GM18502 (cell line): ENCODE measurements around the gene DNAL4.
"Not testable (repeated sequence)": the region's sequence is repeated elsewhere in the genome, so short reads cannot be mapped to it uniquely, and the experiment has no call there.

Experiments used
- ATAC-seq: cut with Tn5 transposase; IDR thresholded peaks from one replicate; pipeline ENCODE4 v1.9.1; 2021; ENCODE audit warnings: mild to moderate bottlenecking; ENCODE audit not compliant: unreplicated experiment, poor library complexity

DNAL4 gene

GRCh38 chr22:38828191-38828590, 34.2 kb upstream of the DNAL4 start:
- no peak for ATAC-seq

DNA sequence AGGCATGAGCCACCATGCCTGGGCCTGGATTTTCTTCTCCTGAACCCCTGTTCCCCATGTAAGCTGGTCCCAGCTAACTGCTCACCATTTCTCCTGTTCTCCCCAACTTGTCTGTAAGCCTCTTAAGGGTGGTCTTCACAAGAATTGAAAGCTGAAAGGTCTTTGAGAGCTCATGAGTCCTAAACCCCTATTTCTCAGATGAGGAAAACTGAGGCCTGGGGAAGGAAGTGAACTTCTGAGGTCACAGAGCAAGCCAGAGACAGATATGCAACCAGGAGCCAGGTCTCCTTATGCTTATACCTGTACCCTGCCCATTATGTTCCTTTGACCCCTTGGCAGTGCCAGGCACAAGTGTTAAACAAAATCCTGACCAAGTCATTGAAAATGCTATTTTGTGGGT, 33.6 kb upstream of the DNAL4 start:
- no peak for ATAC-seq

DNA sequence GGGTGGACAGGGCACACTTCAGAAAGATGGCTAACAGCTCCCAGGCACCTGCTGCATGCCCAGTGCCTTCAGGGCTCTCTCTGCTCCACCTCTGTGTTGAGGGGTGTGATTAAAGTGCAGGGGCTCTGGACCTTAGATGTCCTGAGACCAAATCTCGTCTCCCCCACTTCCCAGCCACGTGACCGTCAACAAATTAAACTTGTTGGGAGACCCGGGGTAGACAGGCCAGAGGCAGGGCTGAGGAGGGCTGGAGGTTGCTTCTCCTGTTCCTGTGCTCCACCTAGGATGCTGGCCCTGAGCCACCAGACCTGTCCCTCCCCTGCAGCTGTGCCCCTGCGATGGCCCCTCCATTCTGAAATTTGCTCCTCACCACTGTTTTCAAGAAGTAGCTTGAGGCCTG, 32.9 kb upstream of the DNAL4 start:
- no peak for ATAC-seq

GRCh38 chr22:38826386-38826785, 32.4 kb upstream of the DNAL4 start:
- ATAC-seq: no peak

GRCh38 chr22:38824585-38824984, 30.6 kb upstream of the DNAL4 start:
- no peak for ATAC-seq

GRCh38 chr22:38823637-38824036, 29.7 kb upstream of the DNAL4 start:
- no peak for ATAC-seq

DNA sequence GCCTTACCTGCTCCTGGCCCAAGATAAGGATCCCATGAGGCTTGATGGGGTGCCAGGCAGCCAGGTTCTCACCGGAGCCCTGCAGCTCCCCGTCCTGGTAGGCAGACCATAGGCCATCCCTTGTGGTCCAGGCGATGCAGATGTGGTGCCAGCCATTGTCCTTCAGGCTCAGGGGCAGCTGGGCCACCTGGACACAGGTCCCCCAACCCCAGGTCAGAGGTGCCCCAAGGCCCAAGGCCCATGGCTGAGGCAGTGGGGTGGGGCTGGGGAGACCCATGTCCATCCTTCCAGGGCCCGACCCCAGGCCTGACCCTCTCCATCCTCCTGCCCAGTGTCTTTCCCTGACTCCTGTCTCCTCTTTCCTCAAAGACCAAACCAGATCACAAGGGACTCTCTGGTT, 29.1 kb upstream of the DNAL4 start:
- ATAC-seq: no peak

GRCh38 chr22:38820020-38820419, 26.1 kb upstream of the DNAL4 start:
- no peak for ATAC-seq

- no peak for ATAC-seq
Measured at GRCh38 chr22:38819387-38819940, 25.5 kb upstream of the DNAL4 start.

GRCh38 chr22:38817196-38817595, 23.3 kb upstream of the DNAL4 start:
- ATAC-seq: no peak

GRCh38 chr22:38815842-38816241, 21.9 kb upstream of the DNAL4 start:
- ATAC-seq: no peak

- no peak for ATAC-seq
Measured at GRCh38 chr22:38811241-38811640, 17.3 kb upstream of the DNAL4 start.

DNA sequence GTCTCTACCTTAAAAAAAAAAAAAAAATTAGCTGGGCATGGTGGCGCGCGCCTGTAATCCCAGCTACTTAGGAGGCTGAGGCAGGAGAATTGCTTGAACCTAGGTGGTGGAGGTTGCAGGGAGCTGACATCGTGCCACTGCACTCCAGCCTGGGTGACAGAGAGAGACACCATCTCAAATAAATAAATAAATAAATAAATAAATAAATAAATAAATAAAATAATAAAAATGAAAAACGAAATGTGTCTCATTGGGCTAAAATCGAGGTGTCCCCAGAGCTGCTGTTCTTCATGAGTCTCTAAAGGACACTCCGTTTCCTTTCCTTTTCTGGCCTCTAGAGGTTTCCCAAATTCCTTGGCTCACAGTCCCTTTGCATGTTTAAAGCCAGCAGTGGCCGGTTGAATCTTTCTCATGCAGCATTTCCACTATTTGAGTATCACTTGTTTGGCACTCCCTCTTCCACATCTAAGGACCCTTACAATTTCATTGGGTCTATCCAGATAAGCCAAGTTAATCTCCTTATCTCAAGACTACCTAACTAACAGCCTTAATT, 11.2 kb upstream of the DNAL4 start:
- not testable (repeated sequence) for ATAC-seq

DNA sequence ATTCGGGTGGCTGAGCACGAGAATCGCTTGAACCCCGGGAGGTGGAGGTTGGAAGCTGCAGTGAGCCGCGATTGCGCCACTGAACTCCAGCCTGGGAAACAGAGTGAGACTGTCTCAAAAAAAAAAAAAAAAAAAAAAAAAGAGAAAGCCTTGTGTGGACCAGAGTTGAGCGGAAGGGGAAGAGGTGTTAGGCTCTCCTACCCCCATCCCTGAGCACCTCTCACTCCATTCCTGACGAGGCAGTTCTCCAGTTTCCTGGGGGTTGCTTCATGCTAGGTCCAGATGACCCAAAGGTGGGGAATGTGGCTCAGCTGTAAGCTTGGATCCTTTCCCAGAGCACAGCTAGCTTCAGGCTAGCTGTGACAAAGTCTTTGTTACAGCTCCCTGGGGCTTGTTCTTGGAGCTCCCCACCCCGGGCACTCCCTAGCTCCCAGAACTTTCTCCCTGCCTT, 8.8 kb upstream of the DNAL4 start:
- no peak for ATAC-seq

DNA sequence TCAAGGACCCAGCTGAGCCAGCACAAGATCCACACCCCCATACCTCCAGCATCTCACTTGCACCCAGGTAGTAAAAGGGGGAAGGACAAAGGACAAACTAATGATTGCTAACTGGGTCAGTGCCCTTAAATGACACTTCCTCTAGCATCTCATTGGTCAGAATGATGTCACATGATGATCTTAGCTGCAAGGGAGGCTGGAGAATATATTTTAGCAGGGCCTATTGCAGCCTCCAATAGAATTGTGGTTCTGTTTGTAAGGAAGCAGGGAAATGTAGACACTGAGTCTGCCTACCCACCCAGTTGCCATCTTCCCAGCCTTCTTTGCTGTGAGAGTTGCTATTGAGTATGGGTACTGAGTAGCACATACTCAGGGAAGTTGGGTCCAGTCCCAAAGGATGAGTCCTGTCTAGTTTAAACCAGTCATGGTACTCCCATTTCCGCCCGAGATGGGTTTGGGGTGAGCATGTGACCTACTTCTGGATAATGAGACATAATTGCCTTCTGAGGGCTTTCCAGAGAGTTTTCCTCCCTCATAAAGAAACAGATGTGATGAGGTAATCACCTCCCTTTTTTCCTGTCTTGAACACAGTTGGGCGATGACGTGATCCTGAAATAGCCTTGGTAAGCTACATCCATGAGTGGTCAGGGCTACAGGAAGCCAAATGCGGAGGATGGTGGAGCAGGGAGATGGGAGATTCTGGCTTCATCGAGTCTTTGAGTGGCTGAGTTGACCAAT, 5.5 kb upstream of the DNAL4 start:
- ATAC-seq: no peak

- ATAC-seq: no peak
Measured at GRCh38 chr22:38798496-38798895, 4.6 kb upstream of the DNAL4 start.

GRCh38 chr22:38796262-38796957, 2.5 kb upstream of the DNAL4 start:
- no peak for ATAC-seq

- ATAC-seq: no peak
Measured at GRCh38 chr22:38795569-38795968, 1.6 kb upstream of the DNAL4 start.

DNA sequence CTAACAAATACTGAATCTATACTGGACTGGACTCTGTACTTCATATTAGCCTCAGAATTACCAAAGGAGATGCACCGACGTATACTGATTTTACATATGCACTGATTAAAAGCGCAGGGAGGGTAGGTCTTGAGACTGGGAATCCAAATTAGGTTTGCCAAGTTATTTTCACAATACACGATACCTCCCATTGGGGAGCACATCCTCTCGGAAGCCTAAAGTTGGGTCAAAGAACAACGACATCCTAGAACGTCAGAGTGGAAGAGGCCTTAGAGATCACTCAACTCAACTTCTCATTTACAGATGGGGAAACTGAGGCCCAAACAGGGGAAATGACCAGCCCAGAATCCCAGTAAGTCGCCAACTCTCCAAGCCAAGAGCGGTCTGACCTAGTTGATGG, 626 bp downstream of the DNAL4 start:
- no peak for ATAC-seq

GRCh38 chr22:38792833-38793232, 1.1 kb downstream of the DNAL4 start:
- ATAC-seq: no peak

DNA sequence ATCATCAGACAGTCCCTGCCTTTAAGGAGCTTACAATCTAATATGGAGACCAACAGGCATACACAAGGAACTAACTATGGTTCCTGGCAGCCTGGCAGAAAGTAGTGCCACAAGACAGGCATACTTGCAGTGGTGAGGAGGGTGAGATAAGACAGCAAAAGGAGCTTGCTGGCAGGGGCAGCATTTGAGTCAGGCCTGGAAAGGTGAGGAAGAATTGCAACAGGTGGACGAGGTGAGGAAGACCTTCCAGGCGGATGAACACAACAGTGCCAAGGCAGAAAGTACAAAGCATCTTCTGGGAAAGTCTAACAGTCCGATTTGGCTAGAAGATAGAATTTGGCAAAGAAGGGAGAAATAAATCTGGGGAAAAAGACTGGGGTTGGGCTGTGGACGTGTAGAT, 4.3 kb downstream of the DNAL4 start:
- no peak for ATAC-seq
